ENCODE data around the gene CRIM1. TPM values are rescaled to one million over a fixed set of nuclear protein-coding genes. Genes with fewer than 3 reads are reported as not detected.

The CRIM1 gene
- total and polyA plus RNA-seq, 12 donors, result 7.6 to 66.3 (median 24.3) TPM

DNA sequence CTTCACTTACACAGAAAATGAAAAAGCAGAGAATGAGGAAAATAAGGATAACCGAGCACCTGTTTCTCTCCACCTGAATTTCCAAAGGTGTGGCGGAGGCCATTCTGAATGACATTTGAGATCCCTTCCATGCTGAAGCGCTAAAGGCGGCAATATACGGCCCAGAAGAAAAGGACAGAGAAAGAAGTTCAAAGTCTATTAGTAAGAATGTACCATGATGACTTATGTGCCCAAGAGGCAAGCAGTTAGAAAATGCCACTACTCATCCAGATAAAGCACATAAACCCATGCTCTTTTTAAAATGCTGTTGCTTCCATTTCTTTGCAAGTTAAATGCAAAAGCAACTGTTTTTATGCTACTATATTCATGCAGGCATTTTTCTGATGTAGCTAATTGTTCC lies 205.1 kb downstream of the CRIM1 start:
- Histone ChIP-seq H3K36me3 (replicated peaks in 1 of 2) (no peaks in the 10 kb centered on the region), H3K9me3 (replicated peaks in 1 of 3) (no peaks in the 10 kb centered on the region), H3K4me3 (no peak overlapping the region), H3K4me1 (replicated peaks in 1 of 2) (peaks cover 22 to 32% of the 10 kb centered on the region in 2 donors), H3K27me3 (no peaks in the 10 kb centered on the region), H3K27ac (peak overlapping the region in 2 of 5 donors; percentile 70 to 72)
- TF ChIP-seq CTCF (IDR thresholded peaks at IDR 0.05) (no peak), POLR2A (IDR thresholded peaks at IDR 0.05) (no peak)
- intact Hi-C loops (cut with DNase I), result no loop called here
- WGBS, 4 donors, result 95 to 98% (median 97%) methylated on average over 5 of the region's 5 CpGs
- no peak for DNase-seq

- Histone ChIP-seq H3K9me3 (replicated peaks in 1 of 3) (no peaks in the 10 kb centered on the region), H3K4me1 (replicated peaks in 1 of 2) (peaks cover 22 to 32% of the 10 kb centered on the region in 2 donors), H3K4me3 (no peak overlapping the region), H3K27me3 (no peaks in the 10 kb centered on the region), H3K27ac (peak overlapping the region; percentile 61 to 72 (median 67)), H3K36me3 (replicated peaks in 1 of 2) (no peaks in the 10 kb centered on the region)
- 58 to 74% (median 63%) methylated on average over 8 of the region's 8 CpGs for WGBS, 4 donors
- DNase-seq, result peak in 6 of 7 donors; percentile 46 to 69 (median 54)
- intact Hi-C loops (cut with DNase I), result no loop called here
- TF ChIP-seq POLR2A (IDR thresholded peaks at IDR 0.05) (no peak), CTCF (IDR thresholded peaks at IDR 0.05) (no peak)
These were observed 205.8 kb downstream of the CRIM1 start for GRCh38 chr2:36561237-36561944.

DNA sequence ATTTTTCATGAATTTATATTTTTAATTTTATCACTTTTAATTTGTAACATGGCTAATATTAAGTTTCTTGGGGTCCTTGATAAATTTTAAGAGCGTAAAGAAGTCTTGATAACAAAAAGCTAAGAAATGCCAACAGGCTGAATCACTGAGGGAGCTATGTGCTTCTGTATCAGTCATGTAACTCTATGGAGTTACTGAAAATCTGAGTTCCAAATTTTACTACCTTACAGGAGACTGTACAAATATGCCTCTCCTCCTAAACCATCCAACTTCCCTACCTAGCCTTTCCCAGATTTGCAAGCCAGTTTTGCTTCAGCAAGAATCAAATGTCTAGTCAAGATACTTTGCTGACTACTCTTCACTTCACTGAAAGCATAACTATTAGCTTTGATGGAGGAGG lies 206.7 kb downstream of the CRIM1 start:
- DNase-seq, result no peak
- peaks cover 23 to 32% of the 10 kb centered on the region in 2 donors for H3K4me1 ChIP-seq (replicated peaks in 1 of 2)
- H3K27me3 ChIP-seq, result no peaks in the 10 kb centered on the region
- no peak for TF ChIP-seq POLR2A (IDR thresholded peaks at IDR 0.05)
- no peaks in the 10 kb centered on the region for H3K9me3 ChIP-seq (replicated peaks in 1 of 3)
- intact Hi-C loops (cut with DNase I), result no loop called here
- H3K27ac ChIP-seq, result peak overlapping the region; percentile 54 to 81 (median 67)
- WGBS, 4 donors, result 43 to 57% (median 47%) methylated on average over 1 of the region's 1 CpG
- no peaks in the 10 kb centered on the region for H3K36me3 ChIP-seq (replicated peaks in 1 of 2)
- H3K4me3 ChIP-seq, result peak overlapping the region in 1 of 4 donors; percentile 25

GRCh38 chr2:36562973-36563532 lies 207.5 kb downstream of the CRIM1 start:
- Histone ChIP-seq H3K36me3 (replicated peaks in 1 of 2) (no peaks in the 10 kb centered on the region), H3K27me3 (no peaks in the 10 kb centered on the region), H3K4me1 (replicated peaks in 1 of 2) (peaks cover 31 to 39% of the 10 kb centered on the region in 2 donors), H3K4me3 (peak overlapping the region in 1 of 4 donors; percentile 25), H3K27ac (peak overlapping the region; percentile 54 to 81 (median 67)), H3K9me3 (replicated peaks in 1 of 3) (no peaks in the 10 kb centered on the region)
- peak in 6 of 7 donors; percentile 63 to 82 (median 76) for DNase-seq
- 20 to 36% (median 28%) methylated on average over 3 of the region's 3 CpGs for WGBS, 4 donors
- intact Hi-C loops (cut with DNase I), result no loop called here
- peak in 1 of 2 donors; percentile 65 for TF ChIP-seq POLR2A (IDR thresholded peaks at IDR 0.05)
- no peak for TF ChIP-seq CTCF (IDR thresholded peaks at IDR 0.05)
